ENCODE measurements around the gene HHAT. TPM values are rescaled to one million over a fixed set of nuclear protein-coding genes. Genes with fewer than 3 reads are reported as not detected.

The HHAT gene
- total and polyA plus RNA-seq, 5 donors = 1.6 to 2.8 (median 2.3) TPM

DNA sequence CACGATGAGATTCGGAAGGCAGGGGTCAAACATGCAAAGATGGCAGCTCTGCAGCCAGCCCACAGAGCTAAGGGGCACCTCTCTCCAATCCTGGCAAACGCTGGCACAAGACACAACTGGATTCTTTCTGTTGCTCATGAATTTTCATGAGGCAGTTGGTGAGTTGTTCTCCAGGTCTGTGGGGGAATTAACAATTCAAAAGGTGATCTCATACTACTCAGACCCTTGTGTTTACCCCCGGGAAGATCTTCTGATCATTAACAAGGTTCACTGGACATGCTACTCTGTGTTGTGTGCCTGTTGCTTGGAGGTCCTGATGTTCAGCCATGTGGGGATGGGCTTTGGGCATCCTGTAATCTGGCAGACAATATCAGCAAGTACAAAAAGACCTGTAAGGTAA is 128.9 kb downstream of the HHAT start:
- no peaks in the 10 kb centered on the region for H3K9me3 ChIP-seq (ENCODE audit: control insufficient read depth, low read length)
- no peak overlapping the region for H3K27ac ChIP-seq (ENCODE audit: low read length)
- H3K27me3 ChIP-seq (ENCODE audit: control insufficient read depth, insufficient read depth) = no peaks in the 10 kb centered on the region
- intact Hi-C loops (cut with DNase I) = no loop called here
- DNase-seq (no peak), ATAC-seq (no peak)
- no peak overlapping the region for H3K4me3 ChIP-seq (ENCODE audit: low read length)
- 85% methylated on average over 4 of the region's 4 CpGs for WGBS
- no peaks in the 10 kb centered on the region for H3K4me1 ChIP-seq (ENCODE audit: control insufficient read depth, insufficient read depth, low read length)

DNA sequence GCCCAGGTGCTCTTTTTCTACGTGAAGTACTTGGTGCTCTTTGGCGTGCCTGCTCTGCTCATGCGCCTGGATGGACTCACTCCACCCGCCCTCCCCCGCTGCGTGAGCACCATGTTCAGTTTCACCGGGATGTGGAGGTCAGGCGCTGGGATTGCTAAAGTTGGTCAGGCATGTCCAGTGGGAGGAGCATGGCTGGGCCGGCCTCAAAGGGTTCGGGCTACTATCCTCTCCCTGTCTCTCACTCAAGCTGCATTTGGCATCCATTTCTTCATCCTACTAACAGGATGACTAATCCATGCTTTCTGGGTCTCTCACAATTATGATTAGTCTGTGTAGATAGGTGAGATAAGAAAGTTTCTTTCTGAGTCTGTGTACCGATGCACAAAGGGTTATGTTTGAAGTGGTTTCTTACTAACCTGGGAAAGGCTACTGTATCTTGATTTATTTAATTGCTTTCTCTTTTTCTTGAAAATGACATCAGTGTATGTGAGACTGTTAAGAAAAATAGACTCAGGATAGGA is 135.9 kb downstream of the HHAT start:
- intact Hi-C loops (cut with DNase I) = no loop called here
- Histone ChIP-seq H3K27me3 (ENCODE audit: control insufficient read depth, insufficient read depth) (no peaks in the 10 kb centered on the region), H3K4me1 (ENCODE audit: control insufficient read depth, insufficient read depth, low read length) (no peaks in the 10 kb centered on the region), H3K27ac (ENCODE audit: low read length) (no peak overlapping the region), H3K4me3 (ENCODE audit: low read length) (no peak overlapping the region), H3K9me3 (ENCODE audit: control insufficient read depth, low read length) (no peaks in the 10 kb centered on the region)
- 91% methylated on average over 11 of the region's 11 CpGs for WGBS
- DNase-seq (peak in 1 of 3 donors; percentile 51), ATAC-seq (no peak)

DNA sequence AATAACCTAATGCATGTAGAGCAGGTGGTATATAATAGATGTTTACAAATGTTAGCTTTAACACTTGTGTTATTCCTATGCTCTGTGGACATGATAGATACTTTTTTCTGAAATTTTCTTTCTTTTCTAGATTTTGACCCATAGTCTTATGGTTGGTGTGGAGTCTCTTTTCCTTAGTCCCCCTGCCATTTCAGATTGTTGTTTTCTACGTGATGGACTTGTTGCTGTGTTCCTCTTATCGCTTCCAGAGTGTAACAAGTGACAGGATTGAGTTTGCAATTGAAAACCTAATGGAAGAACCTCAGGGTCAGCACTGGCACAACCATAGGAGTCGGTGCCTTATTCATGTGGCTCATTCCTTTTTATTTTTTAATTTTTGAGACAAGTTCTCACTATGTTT is 136.4 kb downstream of the HHAT start:
- DNase-seq = no peak
- no peaks in the 10 kb centered on the region for H3K27me3 ChIP-seq (ENCODE audit: control insufficient read depth, insufficient read depth)
- H3K4me3 ChIP-seq (ENCODE audit: low read length) = no peak overlapping the region
- no peak overlapping the region for H3K27ac ChIP-seq (ENCODE audit: low read length)
- H3K4me1 ChIP-seq (ENCODE audit: control insufficient read depth, insufficient read depth, low read length) = no peaks in the 10 kb centered on the region
- no peaks in the 10 kb centered on the region for H3K9me3 ChIP-seq (ENCODE audit: control insufficient read depth, low read length)
- WGBS = 94% methylated on average over 3 of the region's 3 CpGs
- intact Hi-C loops (cut with DNase I) = no loop called here
- no peak for ATAC-seq

- no peak overlapping the region for H3K4me3 ChIP-seq (ENCODE audit: low read length)
- H3K9me3 ChIP-seq (ENCODE audit: control insufficient read depth, low read length) = no peaks in the 10 kb centered on the region
- no peaks in the 10 kb centered on the region for H3K27me3 ChIP-seq (ENCODE audit: control insufficient read depth, insufficient read depth)
- H3K4me1 ChIP-seq (ENCODE audit: control insufficient read depth, insufficient read depth, low read length) = no peaks in the 10 kb centered on the region
- H3K27ac ChIP-seq (ENCODE audit: low read length) = no peak overlapping the region
- WGBS = 93% methylated on average over 2 of the region's 2 CpGs
- DNase-seq (no peak), ATAC-seq (no peak)
- intact Hi-C loops (cut with DNase I) = no loop called here
Measured at GRCh38 chr1:210467440-210468043, 138.8 kb downstream of the HHAT start.

- 93% methylated on average over 3 of the region's 3 CpGs for WGBS
- Histone ChIP-seq H3K9me3 (ENCODE audit: control insufficient read depth, low read length) (no peaks in the 10 kb centered on the region), H3K4me1 (ENCODE audit: control insufficient read depth, insufficient read depth, low read length) (no peaks in the 10 kb centered on the region), H3K4me3 (ENCODE audit: low read length) (no peak overlapping the region), H3K27me3 (ENCODE audit: control insufficient read depth, insufficient read depth) (no peaks in the 10 kb centered on the region), H3K27ac (ENCODE audit: low read length) (no peak overlapping the region)
- DNase-seq = no peak
- ATAC-seq = no peak
- intact Hi-C loops (cut with DNase I) = no loop called here
Measured at GRCh38 chr1:210469441-210469840, 140.7 kb downstream of the HHAT start.

DNA sequence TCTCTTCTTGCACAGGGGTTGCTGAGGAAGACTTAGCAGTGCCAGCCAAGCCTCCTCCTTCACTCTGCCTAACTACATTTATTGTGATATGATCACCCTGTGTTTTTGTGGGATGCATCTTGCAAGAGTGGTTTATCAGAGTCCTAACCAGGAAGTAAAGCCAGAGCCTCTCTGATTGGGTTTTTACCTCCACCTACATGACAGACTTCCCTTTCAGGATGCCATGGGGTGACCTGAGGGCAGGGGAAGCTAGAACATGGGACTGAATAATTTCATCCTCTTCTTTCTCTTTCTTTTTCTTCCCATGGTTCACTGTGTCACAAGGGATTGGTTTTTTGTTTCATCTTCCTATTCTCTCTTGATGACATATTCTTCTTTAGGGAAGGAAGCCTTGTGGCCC is 146.6 kb downstream of the HHAT start:
- Histone ChIP-seq H3K4me3 (ENCODE audit: low read length) (no peak overlapping the region), H3K27ac (ENCODE audit: low read length) (no peak overlapping the region), H3K27me3 (ENCODE audit: control insufficient read depth, insufficient read depth) (no peaks in the 10 kb centered on the region), H3K9me3 (ENCODE audit: control insufficient read depth, low read length) (no peaks in the 10 kb centered on the region), H3K4me1 (ENCODE audit: control insufficient read depth, insufficient read depth, low read length) (peaks cover 3% of the 10 kb centered on the region)
- DNase-seq (no peak), ATAC-seq (no peak)
- intact Hi-C loops (cut with DNase I) = no loop called here

DNA sequence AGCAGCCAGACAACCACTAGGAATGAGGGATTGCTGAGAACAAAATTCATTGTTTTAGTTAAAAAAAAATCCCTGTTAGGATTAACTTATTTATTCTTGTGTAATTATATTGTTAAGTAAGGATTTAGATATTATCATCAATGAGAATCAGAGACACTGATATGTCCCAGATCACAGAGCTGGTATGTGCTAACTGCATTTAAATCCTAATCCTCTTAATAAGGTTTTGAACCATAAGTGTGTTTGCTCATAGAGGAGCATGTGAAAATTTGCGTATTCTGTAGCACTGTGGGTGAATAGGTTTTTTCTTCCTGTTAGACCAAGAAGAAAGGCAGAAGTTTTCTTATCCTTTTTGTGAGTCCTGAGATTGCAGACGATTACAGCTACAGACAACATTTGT is 147.1 kb downstream of the HHAT start:
- H3K4me3 ChIP-seq (ENCODE audit: low read length) = no peak overlapping the region

DNA sequence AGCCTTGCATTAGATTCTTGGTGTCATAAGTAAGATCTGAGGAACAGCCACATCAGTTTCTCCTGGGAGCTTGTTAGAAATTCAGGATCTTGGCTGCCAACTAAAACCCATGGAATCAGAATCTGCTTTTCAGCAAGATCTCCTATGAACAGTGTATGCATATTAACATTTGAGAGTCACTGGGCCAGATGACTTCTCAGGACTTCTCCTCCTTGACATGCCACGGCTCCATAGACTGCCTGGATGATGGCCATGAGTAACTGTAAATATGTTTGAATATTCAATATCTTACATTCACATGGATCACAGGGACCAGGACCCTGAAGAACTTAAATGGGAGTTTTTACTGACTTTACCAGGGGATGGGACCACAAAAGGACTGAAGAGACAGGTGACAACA is 148.0 kb downstream of the HHAT start:
- ATAC-seq (no peak), DNase-seq (no peak)
- no peaks in the 10 kb centered on the region for H3K9me3 ChIP-seq (ENCODE audit: control insufficient read depth, low read length)
- H3K27ac ChIP-seq (ENCODE audit: low read length) = no peak overlapping the region
- WGBS = 96% methylated on average over 1 of the region's 1 CpG
- no peaks in the 10 kb centered on the region for H3K27me3 ChIP-seq (ENCODE audit: control insufficient read depth, insufficient read depth)
- peaks cover 3% of the 10 kb centered on the region for H3K4me1 ChIP-seq (ENCODE audit: control insufficient read depth, insufficient read depth, low read length)
- intact Hi-C loops (cut with DNase I) = no loop called here
- no peak overlapping the region for H3K4me3 ChIP-seq (ENCODE audit: low read length)

More for the DNA sequence above, 147.1 kb downstream of the HHAT start:
- H3K27me3 ChIP-seq (ENCODE audit: control insufficient read depth, insufficient read depth) = no peaks in the 10 kb centered on the region
- ATAC-seq = no peak
- DNase-seq = no peak
- peaks cover 3% of the 10 kb centered on the region for H3K4me1 ChIP-seq (ENCODE audit: control insufficient read depth, insufficient read depth, low read length)
- H3K27ac ChIP-seq (ENCODE audit: low read length) = no peak overlapping the region
- H3K9me3 ChIP-seq (ENCODE audit: control insufficient read depth, low read length) = no peaks in the 10 kb centered on the region
- intact Hi-C loops (cut with DNase I) = no loop called here
- WGBS = 66% methylated on average over 2 of the region's 2 CpGs

DNA sequence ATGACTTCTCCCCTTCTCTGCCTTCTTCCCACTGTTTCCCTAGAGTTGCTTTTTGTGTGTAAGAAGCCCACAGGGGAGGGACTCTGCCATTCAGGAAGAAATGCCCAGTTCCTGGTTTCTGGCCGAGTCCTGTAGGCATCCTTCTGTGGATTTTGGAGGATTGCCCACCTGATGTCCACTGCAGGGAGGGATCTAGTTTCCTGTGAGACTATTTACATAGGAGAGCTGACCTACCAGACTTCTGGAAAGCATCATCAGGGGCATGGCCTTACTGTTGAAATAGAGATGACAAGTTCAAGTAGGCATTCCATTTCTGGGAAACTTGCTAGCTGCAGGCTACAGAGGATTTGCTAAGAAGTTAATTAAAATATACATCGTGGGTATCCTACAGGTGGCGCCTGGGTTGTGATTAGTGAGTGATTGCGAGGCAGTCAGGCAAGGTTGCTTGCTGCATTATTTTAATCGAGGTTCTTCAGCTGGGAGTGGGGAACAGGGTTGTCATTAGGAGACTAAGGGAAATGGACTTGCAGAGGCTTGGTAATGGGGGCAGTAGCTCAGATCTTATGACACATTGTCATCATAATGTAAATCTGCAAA is 148.7 kb downstream of the HHAT start:
- no peak overlapping the region for H3K27ac ChIP-seq (ENCODE audit: low read length)
- WGBS = 49% methylated on average over 5 of the region's 5 CpGs
- no peak overlapping the region for H3K4me3 ChIP-seq (ENCODE audit: low read length)
- no peaks in the 10 kb centered on the region for H3K27me3 ChIP-seq (ENCODE audit: control insufficient read depth, insufficient read depth)
- intact Hi-C loops (cut with DNase I) = no loop called here
- no peaks in the 10 kb centered on the region for H3K9me3 ChIP-seq (ENCODE audit: control insufficient read depth, low read length)
- DNase-seq (no peak), ATAC-seq (no peak)
- H3K4me1 ChIP-seq (ENCODE audit: control insufficient read depth, insufficient read depth, low read length) = peaks cover 3% of the 10 kb centered on the region

DNA sequence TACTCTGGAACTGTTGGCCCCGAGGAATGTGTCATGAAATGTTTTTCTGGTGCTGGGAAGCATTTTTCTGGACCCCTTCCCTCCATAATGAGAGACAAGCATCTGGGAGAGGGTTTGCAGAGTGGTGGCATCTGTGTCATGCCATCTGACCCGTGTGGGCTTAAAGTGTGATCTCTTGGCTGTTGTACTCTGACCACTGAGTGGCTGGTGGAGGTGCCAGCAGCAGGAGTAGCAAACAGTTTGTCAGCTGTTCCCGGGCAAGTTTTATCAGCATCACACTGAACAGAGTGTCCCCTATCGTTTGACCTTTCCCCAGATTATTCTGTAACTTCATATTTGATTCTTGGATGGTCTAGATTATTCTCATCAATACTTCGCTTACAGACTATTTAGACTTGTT is 150.1 kb downstream of the HHAT start:
- H3K4me3 ChIP-seq (ENCODE audit: low read length) = no peak overlapping the region
- ATAC-seq (no peak), DNase-seq (no peak)
- H3K4me1 ChIP-seq (ENCODE audit: control insufficient read depth, insufficient read depth, low read length) = peaks cover 3% of the 10 kb centered on the region
- H3K27ac ChIP-seq (ENCODE audit: low read length) = no peak overlapping the region
- intact Hi-C loops (cut with DNase I) = no loop called here
- WGBS = 76% methylated on average over 5 of the region's 5 CpGs
- no peaks in the 10 kb centered on the region for H3K27me3 ChIP-seq (ENCODE audit: control insufficient read depth, insufficient read depth)
- no peaks in the 10 kb centered on the region for H3K9me3 ChIP-seq (ENCODE audit: control insufficient read depth, low read length)

DNA sequence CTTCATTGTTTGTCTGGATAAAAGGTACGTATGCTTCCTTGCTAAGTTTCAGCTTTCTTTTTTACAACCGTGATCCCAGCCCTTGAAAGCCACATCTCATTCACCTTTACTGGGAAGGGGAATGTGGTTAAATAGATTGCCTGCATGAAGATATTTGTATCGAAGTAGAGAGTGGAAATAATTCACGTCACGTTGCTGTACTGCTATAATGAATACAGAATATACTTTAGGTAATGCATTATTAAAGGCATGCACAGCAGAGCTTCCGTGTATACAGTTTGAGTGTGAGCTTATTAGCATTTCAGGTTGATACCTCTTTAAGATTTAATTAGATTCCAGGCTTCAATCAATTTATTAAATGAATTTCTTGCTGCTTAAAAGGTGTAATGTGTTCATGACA is 153.8 kb downstream of the HHAT start:
- no peak for ATAC-seq
- no peaks in the 10 kb centered on the region for H3K27me3 ChIP-seq (ENCODE audit: control insufficient read depth, insufficient read depth)
- WGBS = 79% methylated on average over 6 of the region's 6 CpGs

More for the DNA sequence above, 153.8 kb downstream of the HHAT start:
- Histone ChIP-seq H3K27ac (ENCODE audit: low read length) (no peak overlapping the region), H3K4me1 (ENCODE audit: control insufficient read depth, insufficient read depth, low read length) (peaks cover 3% of the 10 kb centered on the region), H3K9me3 (ENCODE audit: control insufficient read depth, low read length) (no peaks in the 10 kb centered on the region), H3K4me3 (ENCODE audit: low read length) (no peak overlapping the region)
- no peak for DNase-seq
- intact Hi-C loops (cut with DNase I) = no loop called here

All from right cardiac atrium (tissue), 5 donors.